Adrenal gland (tissue), 5 donors: ENCODE measurements around the gene KCND2.

Experiments used
- CTCF ChIP-seq, 6 experiments: fragments of 450-650 bp in 4 of 6; fragments of 200-600 bp in 2 of 6; sonication (generic) in 1 of 6; IDR thresholded peaks; 1 replicate in 5 of 6; 2 replicates in 1 of 6; pipeline versions ENCODE4 v1.5.1 to v1.8.0; 2016 to 2021; ENCODE audit warnings: antibody characterized with exemption in 6 of 6, mild to moderate bottlenecking in 2 of 6, moderate library complexity in 1 of 6
- POLR2A ChIP-seq, 2 donors: fragments of 450-650 bp; IDR thresholded peaks; one replicate each; pipeline ENCODE4 v1.6.1; 2017; ENCODE audit warnings: antibody characterized with exemption in 2 of 2, mild to moderate bottlenecking in 2 of 2, moderate library complexity in 1 of 2
- donor health status: DM: no; HTN: no; CAD: no.

- TF ChIP-seq POLR2A (IDR thresholded peaks at IDR 0.05) (no peak), CTCF (IDR thresholded peaks at IDR 0.05) (no peak)
Observed at GRCh38 chr7:120741371-120742042, 468.5 kb downstream of the KCND2 start.
